ENCODE results near the gene TAF1.
A peak's percentile ranks its signal among the peaks of the same experiment; 100 is the strongest.
"Not testable (repeated sequence)": the region's sequence is repeated elsewhere in the genome, so short reads cannot be mapped to it uniquely, and the experiment has no call there.

Gene TAF1

DNA sequence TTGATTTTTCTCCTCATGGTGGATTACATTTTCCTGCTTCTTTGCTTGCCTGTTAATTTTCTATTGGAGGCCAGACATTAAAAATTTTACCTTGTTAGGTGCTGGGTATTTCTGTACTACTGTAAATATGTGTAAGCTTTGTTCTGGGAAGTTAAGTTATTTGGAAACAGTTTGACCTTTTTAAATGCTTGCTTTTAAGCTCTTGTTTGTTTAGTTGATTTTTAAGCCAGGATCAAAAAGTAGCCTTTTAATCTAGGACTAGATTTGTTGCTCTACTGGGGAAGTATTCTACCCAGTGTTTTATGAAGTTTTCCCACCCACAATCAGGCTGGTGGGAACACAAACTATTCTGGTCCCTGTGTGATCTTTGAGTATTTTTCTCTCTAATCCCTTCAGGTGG, 121.7 kb downstream of the TAF1 start:
- ChIA-PET POLR2A (no interaction called here), CTCF (no interaction called here)
- no peak for DNase-seq (ENCODE audit: low read depth, low spot score)
- TF ChIP-seq, protein P1, sequence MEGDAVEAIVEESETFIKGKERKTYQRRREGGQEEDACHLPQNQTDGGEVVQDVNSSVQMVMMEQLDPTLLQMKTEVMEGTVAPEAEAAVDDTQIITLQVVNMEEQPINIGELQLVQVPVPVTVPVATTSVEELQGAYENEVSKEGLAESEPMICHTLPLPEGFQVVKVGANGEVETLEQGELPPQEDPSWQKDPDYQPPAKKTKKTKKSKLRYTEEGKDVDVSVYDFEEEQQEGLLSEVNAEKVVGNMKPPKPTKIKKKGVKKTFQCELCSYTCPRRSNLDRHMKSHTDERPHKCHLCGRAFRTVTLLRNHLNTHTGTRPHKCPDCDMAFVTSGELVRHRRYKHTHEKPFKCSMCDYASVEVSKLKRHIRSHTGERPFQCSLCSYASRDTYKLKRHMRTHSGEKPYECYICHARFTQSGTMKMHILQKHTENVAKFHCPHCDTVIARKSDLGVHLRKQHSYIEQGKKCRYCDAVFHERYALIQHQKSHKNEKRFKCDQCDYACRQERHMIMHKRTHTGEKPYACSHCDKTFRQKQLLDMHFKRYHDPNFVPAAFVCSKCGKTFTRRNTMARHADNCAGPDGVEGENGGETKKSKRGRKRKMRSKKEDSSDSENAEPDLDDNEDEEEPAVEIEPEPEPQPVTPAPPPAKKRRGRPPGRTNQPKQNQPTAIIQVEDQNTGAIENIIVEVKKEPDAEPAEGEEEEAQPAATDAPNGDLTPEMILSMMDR (IDR thresholded peaks at IDR 0.05; ENCODE audit: insufficient read depth, low read length, missing control alignments): no peak
- H3K4me3 ChIP-seq (ENCODE audit: low read depth, low read length): no peak overlapping the region

DNA sequence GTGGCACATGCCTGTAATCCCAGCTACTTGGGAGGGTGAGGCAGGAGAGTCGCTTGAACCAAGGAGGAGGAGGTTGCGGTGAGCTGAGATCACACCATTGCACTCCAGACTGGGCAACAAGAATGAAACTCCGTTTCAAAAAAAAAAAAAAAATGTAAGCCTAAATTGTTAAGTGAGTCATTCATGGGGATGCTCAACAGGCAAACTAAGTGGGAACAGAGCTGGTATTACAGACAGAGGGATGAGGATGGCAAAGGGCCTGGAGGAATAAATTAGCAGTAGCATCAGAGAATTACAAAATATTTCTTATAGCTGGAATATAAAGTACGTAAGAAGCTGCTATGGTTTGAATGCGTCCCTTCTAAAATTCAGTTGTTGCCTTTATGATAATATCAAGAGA, 123.4 kb downstream of the TAF1 start:
- no peak for DNase-seq (ENCODE audit: low read depth, low spot score)
- TF ChIP-seq, protein P1 (IDR thresholded peaks at IDR 0.05; ENCODE audit: insufficient read depth, low read length, missing control alignments): no peak
- CTCF ChIA-PET: no interaction called here
- no peak overlapping the region for H3K4me3 ChIP-seq (ENCODE audit: low read depth, low read length)
- POLR2A ChIA-PET: no interaction called here

DNA sequence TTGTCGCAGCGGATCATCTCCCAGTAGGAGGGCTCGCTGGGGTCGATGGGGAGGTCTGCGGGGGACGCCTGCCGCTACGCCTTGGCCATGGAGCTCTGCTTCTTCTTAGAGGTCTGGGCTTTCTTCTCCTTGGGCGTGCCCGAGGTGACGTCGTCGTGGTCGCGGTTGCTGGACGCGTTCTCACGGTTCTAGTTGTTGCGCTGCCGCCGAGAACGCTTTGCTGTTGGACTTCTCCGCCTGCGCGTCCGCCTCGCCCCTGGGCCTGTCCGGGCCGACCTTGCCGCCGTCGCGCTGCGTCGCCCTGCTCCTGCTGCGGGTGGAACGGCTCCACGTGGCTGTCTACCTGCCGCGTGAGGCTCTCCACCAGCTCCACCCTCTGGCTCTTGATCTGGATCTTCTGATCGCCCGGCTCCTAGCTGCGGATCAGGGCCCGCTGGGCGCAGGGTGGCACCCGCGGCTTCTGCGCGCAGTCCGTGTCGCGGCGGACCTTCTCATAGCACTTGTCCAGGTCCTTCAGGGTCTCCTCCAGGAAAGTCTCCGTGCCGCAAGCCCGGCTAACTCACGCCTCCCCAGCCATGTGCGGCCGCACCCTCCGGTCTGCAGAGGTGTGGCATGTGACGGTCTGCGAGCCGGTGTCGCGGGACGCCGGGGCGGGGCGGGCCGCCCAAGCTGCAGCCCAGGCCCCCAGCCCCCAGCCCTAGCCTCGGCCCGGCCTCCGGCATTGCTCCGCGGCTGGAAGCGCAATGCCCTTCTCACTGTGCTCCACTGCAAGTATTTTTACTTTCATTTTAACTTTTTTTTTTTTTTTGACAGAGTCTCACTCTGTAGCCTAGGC, 126.3 kb downstream of the TAF1 start:
- DNase-seq (ENCODE audit: low read depth, low spot score): no peak
- POLR2A ChIA-PET: no interaction called here
- CTCF ChIA-PET: no interaction called here
- H3K4me3 ChIP-seq (ENCODE audit: low read depth, low read length): peak overlapping the region; percentile 56
- TF ChIP-seq, protein P1 (IDR thresholded peaks at IDR 0.05; ENCODE audit: insufficient read depth, low read length, missing control alignments): no peak

DNA sequence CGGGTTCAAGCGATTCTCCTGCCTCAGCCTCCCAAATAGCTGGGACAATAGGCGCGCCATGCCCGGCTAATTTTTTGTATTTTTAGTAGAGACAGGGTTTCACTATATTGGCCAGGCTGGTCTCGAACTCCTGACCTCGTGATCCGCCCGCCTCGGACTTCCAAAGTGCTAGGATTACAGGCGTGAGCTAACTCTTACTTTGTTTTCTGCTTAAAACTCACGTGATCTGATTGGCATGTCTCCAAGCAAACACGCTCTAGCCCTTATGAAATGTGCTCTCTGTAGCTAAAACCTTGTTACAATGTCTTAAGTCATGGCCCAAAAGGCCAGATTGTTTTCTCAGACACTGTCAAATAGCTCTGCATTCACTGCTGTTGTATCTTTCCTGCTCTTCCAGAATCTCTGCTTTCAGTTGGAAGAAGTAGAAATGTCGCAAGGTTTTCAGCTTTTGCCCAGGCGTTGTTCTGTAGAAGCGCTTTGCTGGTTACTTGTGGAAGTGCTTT, 127.0 kb downstream of the TAF1 start:
- TF ChIP-seq, protein P1 (IDR thresholded peaks at IDR 0.05; ENCODE audit: insufficient read depth, low read length, missing control alignments): no peak
- ChIA-PET CTCF (no interaction called here), POLR2A (no interaction called here)
- DNase-seq (ENCODE audit: low read depth, low spot score): no peak
- peak overlapping the region; percentile 56 for H3K4me3 ChIP-seq (ENCODE audit: low read depth, low read length)

DNA sequence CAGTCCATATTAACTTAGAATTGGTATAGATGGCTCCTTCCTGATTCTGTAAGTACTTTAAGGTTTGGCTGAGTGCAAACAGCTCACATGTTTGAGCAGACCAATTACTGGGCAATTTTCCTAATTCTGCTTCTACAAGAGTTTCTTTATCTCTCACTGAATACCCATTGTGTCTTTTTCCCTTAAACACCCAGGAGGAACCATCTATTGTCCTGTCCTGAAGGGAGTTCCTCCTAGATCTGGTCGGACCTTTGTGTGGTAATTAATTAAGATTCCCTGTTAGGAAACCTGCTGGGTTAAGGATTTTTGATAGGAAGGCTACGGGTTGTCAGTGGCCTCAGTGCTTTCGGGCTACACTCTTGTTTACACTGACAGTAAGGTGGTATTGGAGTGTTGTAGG, 129.8 kb downstream of the TAF1 start:
- DNase-seq (ENCODE audit: low read depth, low spot score); H3K4me3 ChIP-seq (ENCODE audit: low read depth, low read length); CTCF ChIA-PET; POLR2A ChIA-PET: not testable (repeated sequence)

DNA sequence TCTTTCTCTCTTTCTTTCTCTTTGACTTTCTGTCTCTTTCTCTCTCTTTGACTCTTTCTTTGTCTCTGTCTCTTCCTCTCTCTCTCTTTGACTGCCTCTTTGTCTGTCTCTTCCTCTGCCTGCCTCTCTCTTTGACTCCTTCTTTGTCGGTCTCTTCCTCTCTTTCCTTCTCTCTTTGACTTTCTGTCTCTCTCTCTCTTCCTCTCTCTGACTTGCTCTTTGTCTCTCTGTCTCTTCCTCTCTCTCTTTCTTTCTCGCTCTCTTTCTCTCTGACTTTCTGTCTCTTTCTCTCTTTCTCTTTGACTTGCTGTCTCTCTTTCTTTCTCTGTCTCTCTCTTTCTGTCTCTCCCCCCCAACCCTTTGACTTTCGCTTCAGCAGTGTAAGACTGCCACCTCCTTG, 130.3 kb downstream of the TAF1 start:
- ChIA-PET CTCF (no interaction called here), POLR2A (no interaction called here)
- DNase-seq (ENCODE audit: low read depth, low spot score): no peak
- H3K4me3 ChIP-seq (ENCODE audit: low read depth, low read length): no peak overlapping the region
- TF ChIP-seq, protein P1 (IDR thresholded peaks at IDR 0.05; ENCODE audit: insufficient read depth, low read length, missing control alignments): no peak

DNA sequence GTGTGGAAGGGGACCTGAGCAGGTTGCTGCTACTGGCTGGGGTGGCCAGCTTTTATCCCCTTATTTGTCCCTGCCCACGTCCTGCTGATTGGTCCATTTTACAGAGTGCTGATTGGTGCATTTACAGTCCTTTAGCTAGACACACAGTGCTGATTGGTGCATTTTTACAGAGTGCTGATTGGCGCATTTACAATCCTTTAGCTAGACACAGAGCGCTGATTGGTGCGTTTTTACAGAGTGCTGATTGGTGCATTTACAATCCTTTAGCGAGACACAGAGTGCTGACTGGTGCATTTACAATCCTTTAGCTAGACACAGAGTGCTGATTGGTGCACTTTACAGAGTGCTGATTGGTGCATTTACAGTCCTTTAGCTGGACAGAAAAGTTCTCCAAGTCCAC, 135.9 kb downstream of the TAF1 start:
- POLR2A ChIA-PET; H3K4me3 ChIP-seq (ENCODE audit: low read depth, low read length); DNase-seq (ENCODE audit: low read depth, low spot score); CTCF ChIA-PET: not testable (repeated sequence)
